ENCODE measurements around the gene RPP21.

RPP21 gene

GRCh38 chr6:30344868-30345671 is at the start of gene RPP21:
TSS of gene RPP21 (plus strand) at chr6:30345156. CDS start at chr6:30345172, 16 bp downstream.
- peak; percentile 92 for DNase-seq

- no peak for DNase-seq
These were observed 49.1 kb upstream of the RPP21 start for GRCh38 chr6:30295837-30296236.

GRCh38 chr6:30304002-30304401 is 41.0 kb upstream of the RPP21 start:
- DNase-seq = no peak

GRCh38 chr6:30311101-30311500 is 33.9 kb upstream of the RPP21 start:
- DNase-seq = no peak

- DNase-seq = no peak
These were observed 33.3 kb upstream of the RPP21 start for GRCh38 chr6:30311671-30312070.

- DNase-seq = no peak
These were observed 32.7 kb upstream of the RPP21 start for GRCh38 chr6:30312266-30312665.

- DNase-seq = no peak
These were observed 32.2 kb upstream of the RPP21 start for GRCh38 chr6:30312676-30313321.

- no peak for DNase-seq
These were observed 29.8 kb upstream of the RPP21 start for GRCh38 chr6:30315156-30315555.

GRCh38 chr6:30317913-30318589 is 26.9 kb upstream of the RPP21 start:
- no peak for DNase-seq

GRCh38 chr6:30319146-30319835 is 25.7 kb upstream of the RPP21 start:
- no peak for DNase-seq

GRCh38 chr6:30321692-30322388 is 23.1 kb upstream of the RPP21 start:
- DNase-seq = no peak

- no peak for DNase-seq
These were observed 22.1 kb upstream of the RPP21 start for GRCh38 chr6:30322527-30323501.

- no peak for DNase-seq
These were observed 21.1 kb upstream of the RPP21 start for GRCh38 chr6:30323806-30324205.

- DNase-seq = no peak
These were observed 19.6 kb upstream of the RPP21 start for GRCh38 chr6:30325150-30325872.

- DNase-seq = peak; percentile 85
These were observed 19.0 kb upstream of the RPP21 start for GRCh38 chr6:30325873-30326525.

- DNase-seq = peak; percentile 91
These were observed 18.3 kb upstream of the RPP21 start, which contains the start of gene TRIM39 for GRCh38 chr6:30326526-30327231. TSS of gene TRIM39 (plus strand) at chr6:30326927. CDS start at chr6:30329318, 2,391 bp downstream.

- DNase-seq = no peak
These were observed 17.7 kb upstream of the RPP21 start for GRCh38 chr6:30327232-30327746.

GRCh38 chr6:30328397-30328796 is 16.6 kb upstream of the RPP21 start:
- DNase-seq = no peak

GRCh38 chr6:30329331-30329730 is 15.6 kb upstream of the RPP21 start:
- DNase-seq = no peak

All from activated CD8-positive, alpha-beta memory T cell treated with anti-CD3 and anti-CD28 coated beads, Interleukin-2, amount 50 U/mL, for 48 hours (primary cell).